Endothelial cell of umbilical vein (primary cell): ENCODE results near the gene CTNNA2. TPM values are rescaled to one million over a fixed set of nuclear protein-coding genes. Genes with fewer than 3 reads are reported as not detected.

ENCODE experiments used
- BruUV-seq: library from RNA; stranded (reverse); fragments of 400-500 nt; replicated peaks from 2 replicates; lab custom pipeline; 2021; lab: Mats Ljungman, UMichigan
- CTCF ChIA-PET: fragments of 300-600, 350-600 bp; sonication (Branson Sonifier 250); formaldehyde crosslinking; loops from one replicate; lab custom pipeline; 2021; ENCODE audit warnings: antibody characterized with exemption, inconsistent platforms; lab: Charles Lee
- POLR2A ChIA-PET: fragments of 300-600, 350-600 bp; sonication (Branson Sonifier 250); formaldehyde crosslinking; loops from one replicate; lab custom pipeline; 2021; ENCODE audit warnings: antibody characterized with exemption, inconsistent platforms; lab: Charles Lee
- DNase-seq: peaks from one replicate; pipeline ENCODE4 v3.0.0-alpha.2; 2011; ENCODE audit warnings: low read depth, low spot score
- FAIRE-seq: peaks from 2 replicates; lab custom pipeline; 2011; peaks lifted over from hg19 to GRCh38; lab: Jason Lieb, UNC
- H2AFZ ChIP-seq: 2 replicates; pipeline ENCODE4 v1.6.0; 2012; ENCODE audit warnings: low read depth, low read length, control low read depth, inconsistent platforms
- H3K27ac ChIP-seq: 2 replicates; pipeline ENCODE4 v1.5.1; 2011; ENCODE audit warnings: low read depth, mild to moderate bottlenecking, control low read depth, low read length, moderate library complexity; ENCODE audit not compliant: insufficient read depth
- H3K27me3 ChIP-seq, 2 experiments: 2 replicates each; pipeline versions ENCODE4 v1.6.0 to v1.6.1; 2011; ENCODE audit warnings: low read length in 2 of 2, mixed read lengths in 1 of 2; ENCODE audit not compliant: control insufficient read depth in 2 of 2, insufficient read depth in 2 of 2
- H3K36me3 ChIP-seq, 2 experiments: 2 replicates in 1 of 2; 3 replicates in 1 of 2; pipeline ENCODE4 v1.5.1; 2011; ENCODE audit warnings: low read length in 2 of 2, mild to moderate bottlenecking in 1 of 2, moderate library complexity in 1 of 2; ENCODE audit not compliant: control insufficient read depth in 2 of 2, insufficient read depth in 2 of 2; ENCODE audit errors: extremely low read depth in 1 of 2
- H3K4me1 ChIP-seq: 3 replicates; pipeline ENCODE4 v1.5.1; 2011; ENCODE audit warnings: mild to moderate bottlenecking, low read length; ENCODE audit not compliant: control insufficient read depth, insufficient read depth; ENCODE audit errors: extremely low read depth
- H3K4me2 ChIP-seq: 2 replicates; pipeline ENCODE4 v1.6.1; 2011; ENCODE audit warnings: low read length, control low read depth, mixed read lengths; ENCODE audit not compliant: insufficient read depth
- H3K4me3 ChIP-seq, 3 experiments: fragments of 200-600 bp in 1 of 3; sonication (generic), shearing (Covaris generic) in 1 of 3; replicated peaks in 1 of 3; 2 replicates each; pipeline ENCODE4 v1.5.1; 2011 to 2016; ENCODE audit warnings: control low read depth in 3 of 3, low read length in 3 of 3, mild to moderate bottlenecking in 2 of 3, inconsistent platforms in 1 of 3, low read depth in 1 of 3, moderate library complexity in 1 of 3; ENCODE audit not compliant: insufficient read depth in 1 of 3
- H3K79me2 ChIP-seq: 2 replicates; pipeline ENCODE4 v1.6.0; 2012; ENCODE audit warnings: low read length, inconsistent platforms; ENCODE audit not compliant: control insufficient read depth, insufficient read depth
- H3K9ac ChIP-seq: replicated peaks from 2 replicates; pipeline ENCODE3; 2011; ENCODE audit warnings: low read length, control low read depth; ENCODE audit not compliant: insufficient read depth; ENCODE audit errors: extremely low read depth
- H3K9me1 ChIP-seq: replicated peaks from 3 replicates; pipeline ENCODE4 v1.6.0; 2011; ENCODE audit warnings: mild to moderate bottlenecking, low read length; ENCODE audit not compliant: control insufficient read depth, insufficient read depth; ENCODE audit errors: extremely low read depth
- H3K9me3 ChIP-seq: replicated peaks from 2 replicates; pipeline ENCODE4 v1.5.1; 2012; ENCODE audit warnings: low read length, inconsistent platforms; ENCODE audit not compliant: control insufficient read depth, insufficient read depth
- H4K20me1 ChIP-seq: replicated peaks from 2 replicates; pipeline ENCODE3; 2011; ENCODE audit warnings: mild to moderate bottlenecking, low read length; ENCODE audit not compliant: control insufficient read depth, insufficient read depth; ENCODE audit errors: extremely low read depth
- CTCF ChIP-seq, 2 donors: IDR thresholded peaks; 1 replicate in 1 of 2; 2 replicates in 1 of 2; pipeline ENCODE4 v1.5.1; 2011; ENCODE audit warnings: low read length in 2 of 2, mild to moderate bottlenecking in 2 of 2, moderate library complexity in 2 of 2, control low read depth in 1 of 2, inconsistent platforms in 1 of 2, low read depth in 1 of 2; ENCODE audit not compliant: insufficient read depth in 1 of 2; ENCODE audit errors: extremely low read depth in 1 of 2
- EZH2 ChIP-seq: IDR thresholded peaks from 2 replicates; pipeline ENCODE4 v1.6.1; 2012; ENCODE audit warnings: borderline replicate concordance, low read depth, mild to moderate bottlenecking, moderate library complexity, low read length, inconsistent platforms; ENCODE audit not compliant: severe bottlenecking
- FOS ChIP-seq: IDR thresholded peaks from 2 replicates; pipeline ENCODE4 v1.6.1; 2011; ENCODE audit warnings: mild to moderate bottlenecking, low read length, moderate library complexity, borderline replicate concordance; ENCODE audit not compliant: insufficient read depth
- GATA2 ChIP-seq: IDR thresholded peaks from 2 replicates; pipeline ENCODE4 v1.7.0; 2011; ENCODE audit warnings: low read depth, mild to moderate bottlenecking, moderate library complexity, mixed read lengths, low read length; ENCODE audit not compliant: insufficient read length, insufficient read depth
- JUN ChIP-seq: IDR thresholded peaks from 2 replicates; pipeline ENCODE4 v1.6.1; 2011; ENCODE audit warnings: borderline replicate concordance, low read depth; ENCODE audit not compliant: insufficient read length, insufficient read depth
- MAX ChIP-seq: IDR thresholded peaks from 2 replicates; pipeline ENCODE4 v1.6.1; 2011; ENCODE audit not compliant: insufficient read depth, insufficient read length
- MYC ChIP-seq: IDR thresholded peaks from one replicate; pipeline ENCODE4 v1.6.1; 2011; ENCODE audit warnings: mild to moderate bottlenecking, low read depth, low read length
- POLR2A ChIP-seq: IDR thresholded peaks from 2 replicates; pipeline ENCODE4 v1.6.1; 2012; ENCODE audit warnings: low read depth, mild to moderate bottlenecking, control low read depth, low read length
- POLR2AphosphoS5 ChIP-seq: IDR thresholded peaks from 2 replicates; pipeline ENCODE4 v1.6.1; 2012; ENCODE audit warnings: low read depth, mild to moderate bottlenecking, control low read depth, low read length, moderate library complexity; ENCODE audit not compliant: insufficient read depth
- dilution Hi-C: fragments of 300-500 bp; cut with MboI; formaldehyde crosslinking; loops from one replicate; pipeline ENCODE4 v1.15.0; 2019; ENCODE audit warnings: low sequenced_read_pairs; ENCODE audit not compliant: extremely low pct_ligation_motif_present
- intact Hi-C: fragments of 100-400 bp; cut with micrococcal nuclease; formaldehyde crosslinking; loops from one replicate; pipeline ENCODE4 v1.10.0; 2022
- polyA plus RNA-seq, 4 experiments: library from polyadenylated mRNA; depleted of rRNA in 3 of 4; stranded (reverse) in 3 of 4; unstranded in 1 of 4; fragments of >200 nt; gene quantifications; 2 replicates each; pipeline versions ENCODE4 v1.2.1 to v1.2.3, GENCODE V29; 2011 to 2012; ENCODE audit warnings: missing spikeins in 1 of 4
- total RNA-seq: library from RNA; stranded (reverse); gene quantifications from 2 replicates; pipeline ENCODE4 v1.2.3, GENCODE V29; 2021

The CTNNA2 gene
- total and polyA plus RNA-seq, 2 donors (not counting 3 experiments of a cell fraction or from before 2014, with no cell fraction given), result not detected

- ChIA-PET CTCF (no interaction called here), POLR2A (no interaction called here)
- H3K9me1 ChIP-seq, result no peaks in the 10 kb centered on the region
- no peaks in the 10 kb centered on the region for H3K4me1 ChIP-seq
- no peak for DNase-seq
- H3K4me2 ChIP-seq, result no peak overlapping the region
- H4K20me1 ChIP-seq, result no peaks in the 10 kb centered on the region
- intact Hi-C loops, result no loop called here
- no peak overlapping the region for H3K27ac ChIP-seq
- BruUV-seq, result no TSS peak
- H3K79me2 ChIP-seq, result no peaks in the 10 kb centered on the region
- H3K27me3 ChIP-seq, result no peaks in the 10 kb centered on the region
- no peak overlapping the region for H3K4me3 ChIP-seq
- no peak overlapping the region for H2AFZ ChIP-seq
- dilution Hi-C loops, result no loop called here
- TF ChIP-seq FOS, result no peak
- TF ChIP-seq CTCF (IDR thresholded peaks at IDR 0.05; ENCODE audit: extremely low read depth in 1 of 2, insufficient read depth in 1 of 2, low read depth in 1 of 2, low read length in 2 of 2), result no peak
- H3K36me3 ChIP-seq, result no peaks in the 10 kb centered on the region
- no peak overlapping the region for H3K9ac ChIP-seq
- FAIRE-seq, result no peak
- H3K9me3 ChIP-seq, result peaks cover 3% of the 10 kb centered on the region
These were observed 267.9 kb downstream of the CTNNA2 start for GRCh38 chr2:79780781-79781180.

- BruUV-seq, result no TSS peak
- FAIRE-seq (no peak), DNase-seq (no peak)
- no peaks in the 10 kb centered on the region for H3K36me3 ChIP-seq
- H3K4me1 ChIP-seq, result no peaks in the 10 kb centered on the region
- no peak overlapping the region for H3K9ac ChIP-seq
- ChIA-PET POLR2A (no interaction called here), CTCF (no interaction called here)
- H3K9me3 ChIP-seq, result peaks cover 4% of the 10 kb centered on the region
- no peak overlapping the region for H3K4me2 ChIP-seq
- H3K27ac ChIP-seq, result no peak overlapping the region
- intact Hi-C loops (no loop called here), dilution Hi-C loops (no loop called here)
- no peaks in the 10 kb centered on the region for H3K79me2 ChIP-seq
- no peaks in the 10 kb centered on the region for H4K20me1 ChIP-seq
- H3K9me1 ChIP-seq, result no peaks in the 10 kb centered on the region
- no peak overlapping the region for H3K4me3 ChIP-seq
- no peak for TF ChIP-seq FOS
- TF ChIP-seq MYC, result no peak
- TF ChIP-seq POLR2A, result no peak
- no peak for TF ChIP-seq CTCF (IDR thresholded peaks at IDR 0.05; ENCODE audit: extremely low read depth in 1 of 2, insufficient read depth in 1 of 2, low read depth in 1 of 2, low read length in 2 of 2)
- no peak for TF ChIP-seq EZH2
- TF ChIP-seq GATA2, result no peak
- TF ChIP-seq JUN, result no peak
- TF ChIP-seq MAX, result no peak
- no peak for TF ChIP-seq POLR2AphosphoS5
- H3K27me3 ChIP-seq, result no peaks in the 10 kb centered on the region
- H2AFZ ChIP-seq, result no peak overlapping the region
These were observed 270.0 kb downstream of the CTNNA2 start for GRCh38 chr2:79782576-79783452.
